Stimulated activated CD4-positive, alpha-beta T cell treated with anti-CD3 and anti-CD28 coated beads, Interleukin-15, amount 100 ng/mL, for 24 hours (primary cell): ENCODE data around the gene MEX3D.

ENCODE experiments used
- DNase-seq: peaks from one replicate; pipeline ENCODE4 v3.0.0-alpha.2; 2020

Gene MEX3D

DNA sequence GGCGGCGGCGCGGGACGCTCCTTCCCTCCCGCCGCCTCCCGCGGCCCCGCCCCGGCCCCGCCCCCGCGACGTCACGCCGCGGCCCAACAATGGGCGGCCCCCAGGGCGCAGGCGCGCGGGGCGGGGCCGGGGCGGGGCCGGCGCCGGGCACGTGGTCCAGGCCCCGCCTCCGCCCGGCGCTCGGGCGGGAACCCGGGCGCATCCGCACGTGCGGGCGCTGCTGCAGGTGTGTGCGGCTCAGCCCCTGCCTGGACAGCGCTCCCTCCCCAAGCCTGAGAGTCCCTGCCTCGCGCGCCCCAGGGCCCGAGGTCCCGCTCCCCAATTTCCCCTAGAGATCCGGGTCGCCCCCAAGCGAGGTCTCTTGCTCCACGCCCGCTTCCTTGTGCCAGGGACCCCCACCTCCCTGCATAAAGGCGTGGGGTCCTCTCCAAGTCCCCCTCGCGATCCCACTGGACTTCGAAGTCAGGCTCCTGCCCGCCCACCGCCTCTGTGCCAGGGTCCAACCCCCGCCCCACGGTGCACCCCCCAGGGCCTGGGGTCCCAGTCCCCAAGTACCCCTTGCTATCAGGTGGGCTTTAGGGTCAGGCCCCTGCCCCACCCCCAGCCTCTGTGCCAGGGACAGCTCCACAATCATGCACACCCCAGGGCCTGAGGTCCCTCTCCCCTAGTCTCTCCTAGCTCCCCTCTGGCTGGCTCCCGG is at the start of gene MEX3D:
Gene MEX3D (minus strand): TSS at position 6 of the 700 bp plus-strand sequence. CDS start 267 bp downstream, outside the sequence.
- peak; percentile 85 for DNase-seq

DNA sequence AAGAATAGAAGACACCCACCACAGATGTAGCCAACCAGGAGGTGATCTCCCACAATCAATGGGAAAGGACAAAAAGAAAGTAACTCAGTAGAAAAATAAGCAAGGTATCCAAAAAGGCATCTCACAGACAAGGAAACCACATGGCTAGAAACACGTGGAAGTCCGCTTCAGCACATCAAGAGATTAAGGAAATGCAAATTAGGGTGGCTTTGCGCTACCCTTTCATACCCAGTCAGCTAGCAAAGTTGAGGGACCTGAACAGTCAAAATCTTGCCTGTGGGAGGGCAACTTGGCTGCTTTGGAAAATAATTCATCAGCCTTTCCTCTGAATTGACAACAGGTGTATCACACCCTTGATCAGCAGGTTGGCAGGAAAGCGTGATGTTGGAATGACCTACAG is 48.8 kb upstream of the MEX3D start:
- DNase-seq, result peak; percentile 36

GRCh38 chr19:1616396-1616795 is 48.3 kb upstream of the MEX3D start:
- no peak for DNase-seq

- DNase-seq, result no peak
Observed at GRCh38 chr19:1615156-1615765, 47.1 kb upstream of the MEX3D start.

DNA sequence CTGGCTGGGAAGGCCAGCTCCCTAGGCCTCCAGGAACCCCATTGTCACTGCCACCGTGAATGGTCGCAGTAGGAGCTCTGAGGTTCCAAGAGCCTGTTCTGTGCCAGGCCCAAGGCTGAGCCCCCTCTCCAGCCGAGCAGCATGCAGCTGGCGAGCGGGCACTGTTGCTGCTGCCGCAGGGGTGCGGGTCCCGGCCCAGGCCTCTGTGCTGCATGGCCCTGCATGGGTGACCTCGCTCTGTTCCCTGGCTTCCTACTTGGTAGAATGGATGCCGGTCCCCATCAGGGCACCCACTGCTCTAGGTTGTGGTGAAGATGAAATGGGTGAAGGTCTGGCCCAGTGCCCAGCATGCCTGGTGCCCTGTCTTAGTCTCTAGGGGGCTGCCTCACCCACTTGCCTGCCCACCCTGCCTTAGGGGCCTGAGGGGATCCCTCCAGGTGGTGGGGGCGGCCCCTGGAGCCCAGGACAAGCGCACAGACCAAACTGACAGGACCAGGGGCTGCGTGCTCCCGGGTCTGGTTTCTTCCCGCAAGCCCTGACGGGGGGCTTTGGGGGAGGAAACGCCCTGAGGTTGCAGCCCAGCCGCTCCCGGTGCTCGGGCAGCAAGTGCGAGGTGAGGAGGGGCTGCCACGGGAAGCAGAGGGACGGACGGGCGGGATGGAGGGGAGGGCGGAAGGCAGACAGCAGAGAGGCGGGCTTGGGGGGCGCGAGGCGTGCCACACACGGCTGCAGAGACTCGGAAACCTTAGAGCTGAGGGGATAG is 45.9 kb upstream of the MEX3D start:
- no peak for DNase-seq

GRCh38 chr19:1613146-1613545 is 45.0 kb upstream of the MEX3D start:
- DNase-seq, result no peak

DNA sequence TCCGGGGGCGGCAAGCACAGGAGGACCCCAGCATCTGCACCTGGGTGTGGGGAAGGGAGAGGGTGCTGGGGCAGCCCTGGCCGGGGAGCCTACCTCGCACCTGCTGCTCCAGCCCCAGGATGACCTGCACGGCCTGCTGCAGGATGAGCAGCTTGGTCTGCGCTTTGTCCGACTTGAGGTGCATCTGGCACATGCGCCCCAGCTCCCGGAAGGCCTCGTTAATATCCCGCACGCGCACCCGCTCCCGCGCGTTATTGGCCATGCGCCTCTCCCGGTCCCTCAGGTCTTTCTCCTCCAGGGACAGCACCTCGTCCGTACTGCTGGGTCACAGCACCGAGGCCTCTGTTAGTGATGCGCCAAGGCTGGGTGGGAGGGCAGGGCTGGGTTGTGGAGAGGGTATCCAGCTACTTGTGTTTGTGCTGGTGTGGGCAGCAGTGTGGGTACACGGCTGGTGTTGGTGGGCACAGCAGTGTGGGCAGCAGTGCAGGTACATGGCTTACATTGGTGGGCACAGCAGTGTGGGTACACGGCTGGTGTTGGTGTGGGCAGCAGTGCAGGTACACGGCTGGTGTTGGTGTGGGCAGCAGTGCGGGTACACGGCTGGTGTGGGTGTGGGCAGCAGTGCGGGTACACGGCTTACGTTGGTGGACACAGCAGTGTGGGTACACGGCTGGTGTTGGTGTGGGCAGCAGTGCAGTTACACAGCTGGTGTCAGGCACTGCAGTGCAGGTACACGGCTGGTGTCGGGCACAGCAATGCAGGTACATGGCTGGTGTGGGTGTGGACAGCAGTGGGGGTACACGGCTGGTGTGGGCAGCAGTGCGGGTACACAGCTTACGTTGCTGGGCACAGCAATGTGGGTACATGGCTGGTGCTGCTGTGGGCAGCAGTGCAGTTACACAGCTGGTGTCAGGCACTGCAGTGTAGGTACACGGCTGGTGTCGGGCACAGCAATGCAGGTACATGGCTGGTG is 44.3 kb upstream of the MEX3D start:
- no peak for DNase-seq

DNA sequence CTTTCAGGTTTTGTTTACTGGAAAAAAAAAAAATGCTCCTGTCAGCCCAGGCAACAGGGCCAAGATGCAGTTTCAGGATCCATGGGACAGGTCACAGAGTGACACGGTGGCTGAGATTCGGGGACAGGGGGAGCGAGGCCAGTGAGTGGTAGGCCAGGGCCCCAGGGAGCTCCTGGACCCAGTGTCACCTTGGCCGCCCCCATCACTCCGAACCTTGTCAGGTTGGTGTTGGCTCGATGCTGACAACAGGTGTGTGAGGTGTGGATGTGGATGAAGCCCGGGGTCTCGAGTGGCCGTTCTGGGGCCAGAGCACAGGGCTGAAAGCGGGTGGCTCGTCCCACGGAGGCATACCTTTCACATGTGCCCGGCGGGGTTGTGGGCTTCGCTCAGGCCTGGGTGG is 43.2 kb upstream of the MEX3D start:
- no peak for DNase-seq

DNA sequence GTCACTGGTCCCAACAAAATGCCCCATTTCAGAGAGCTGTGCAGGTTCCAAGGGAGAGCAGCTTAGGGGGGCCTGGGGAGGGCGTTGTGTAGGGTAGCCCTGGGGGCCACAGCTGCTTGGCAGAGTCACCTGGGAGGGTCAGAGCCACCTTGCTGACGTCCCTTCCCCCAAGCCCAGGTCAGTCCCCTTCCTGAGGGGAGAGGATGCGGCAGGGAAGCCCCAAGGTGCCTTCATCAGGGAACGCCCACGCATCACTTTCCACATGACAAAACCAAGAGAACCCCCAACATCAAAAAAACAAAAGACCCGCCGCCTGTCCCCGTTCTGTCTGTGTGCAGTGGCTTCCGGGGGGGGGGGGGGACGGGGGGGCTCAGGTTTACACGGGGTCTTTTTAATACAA is 42.5 kb upstream of the MEX3D start:
- no peak for DNase-seq

GRCh38 chr19:1609680-1610474 is 41.8 kb upstream of the MEX3D start:
- DNase-seq, result no peak

- DNase-seq, result no peak
Observed at GRCh38 chr19:1609103-1609396, 40.9 kb upstream of the MEX3D start.

DNA sequence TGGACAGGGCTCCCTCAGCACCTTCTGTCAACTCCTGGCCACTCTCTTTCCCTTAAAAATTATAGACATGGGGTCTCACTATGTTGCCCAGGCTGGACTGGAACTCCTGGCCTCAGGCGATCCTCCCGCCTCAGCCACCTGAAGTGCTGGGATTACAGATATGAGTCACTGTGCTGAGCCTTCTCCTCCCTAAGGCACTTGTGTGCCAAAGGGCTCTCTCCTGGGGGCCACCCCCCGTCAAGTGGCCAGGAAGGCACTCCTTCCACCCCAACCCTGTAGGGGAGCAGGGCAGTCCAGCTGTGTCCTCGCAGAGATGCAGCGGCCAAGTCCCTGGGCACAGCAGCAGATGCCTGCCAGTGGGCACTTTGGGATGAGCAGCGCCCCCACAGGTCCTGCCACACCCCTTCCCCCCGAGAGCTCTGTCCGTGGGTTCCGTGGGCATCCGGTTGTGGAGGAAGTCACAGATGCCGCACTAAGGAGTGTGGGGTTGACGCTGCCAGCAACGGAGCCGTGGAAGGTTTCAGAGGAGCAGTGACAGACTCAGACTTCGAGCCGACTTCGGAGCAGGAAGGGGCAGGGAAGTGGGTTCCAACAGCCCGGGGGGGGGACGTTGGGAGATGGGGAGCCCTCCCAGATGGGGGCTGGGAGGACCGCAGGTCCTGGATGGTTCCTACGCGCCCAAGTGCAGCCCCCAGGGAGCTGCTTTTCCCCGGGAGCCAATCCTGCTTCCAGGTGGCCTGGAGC is 40.4 kb upstream of the MEX3D start:
- peak; percentile 32 for DNase-seq

DNA sequence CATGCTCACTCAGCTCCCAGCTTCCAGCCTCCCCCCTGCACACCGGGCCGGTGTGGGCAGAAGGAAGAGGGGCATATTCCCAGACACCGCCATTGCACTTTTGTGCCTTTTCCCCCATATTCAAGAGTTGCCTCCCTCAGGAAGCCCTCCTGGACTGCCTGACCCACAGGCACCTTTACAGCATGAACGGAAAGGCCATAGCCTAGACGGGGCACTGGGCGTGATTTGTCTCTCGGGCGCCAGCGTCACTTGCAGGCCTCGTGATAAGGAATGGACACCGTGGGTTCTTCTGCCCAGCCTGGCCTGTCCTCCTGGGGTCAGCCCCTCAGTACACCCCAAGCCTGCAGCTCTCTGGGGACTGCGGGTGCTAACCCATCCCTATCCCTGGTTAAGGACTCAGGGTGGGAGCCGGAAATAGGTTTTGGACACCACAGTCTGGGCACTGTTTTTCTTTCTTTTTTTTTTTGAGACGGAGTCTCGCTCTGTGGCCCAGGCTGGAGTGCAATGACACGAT is 38.1 kb upstream of the MEX3D start:
- DNase-seq, result no peak

DNA sequence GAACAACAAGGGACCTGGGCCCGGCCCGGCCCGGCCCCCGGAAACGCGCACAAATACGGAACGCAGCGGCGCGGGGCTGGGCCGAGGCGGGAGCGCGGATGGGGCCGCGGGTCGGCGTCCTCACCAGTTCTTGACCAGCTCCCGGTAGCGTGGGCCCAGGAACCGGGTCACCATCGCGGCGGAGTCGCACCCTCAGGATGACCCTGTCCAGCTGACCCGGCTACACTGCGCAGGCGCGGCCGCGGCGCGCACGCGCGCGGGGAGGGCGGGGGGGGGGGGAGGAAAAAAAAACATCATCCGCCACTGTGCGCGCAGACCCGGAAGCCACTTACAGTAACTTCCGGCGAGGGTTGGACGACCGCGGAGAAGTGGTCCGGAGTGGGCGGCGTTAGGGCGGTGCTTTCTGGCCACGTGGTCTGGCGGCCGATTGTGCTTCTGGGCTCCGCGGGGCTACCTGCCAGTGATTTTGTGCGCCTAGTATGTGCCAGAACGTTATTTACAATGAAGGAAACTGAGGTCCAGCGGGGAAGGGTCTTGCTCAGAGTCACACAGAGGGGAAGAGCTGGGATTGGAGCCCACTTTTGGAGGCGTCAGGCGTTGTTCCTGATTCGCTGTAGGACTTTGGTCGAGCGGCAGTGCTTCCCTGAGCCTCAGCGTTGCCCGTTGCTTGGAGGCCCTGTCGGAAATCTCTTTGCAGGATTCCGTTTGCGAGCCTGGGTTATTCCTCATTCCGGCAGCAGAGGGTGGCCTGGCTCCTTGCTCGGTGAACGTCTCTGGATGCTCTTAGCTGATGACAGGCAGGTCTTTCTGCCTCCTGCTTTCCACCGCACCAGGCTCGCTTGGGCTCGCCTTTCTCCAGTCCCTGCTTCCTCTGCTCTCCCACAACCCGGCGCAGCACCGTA is 37.4 kb upstream of the MEX3D start, which contains the start of gene UQCR11:
Gene UQCR11 (minus strand): TSS at position 227 of the 902 bp plus-strand sequence. CDS start 53 bp downstream, at position 174.
- DNase-seq, result peak; percentile 97

DNA sequence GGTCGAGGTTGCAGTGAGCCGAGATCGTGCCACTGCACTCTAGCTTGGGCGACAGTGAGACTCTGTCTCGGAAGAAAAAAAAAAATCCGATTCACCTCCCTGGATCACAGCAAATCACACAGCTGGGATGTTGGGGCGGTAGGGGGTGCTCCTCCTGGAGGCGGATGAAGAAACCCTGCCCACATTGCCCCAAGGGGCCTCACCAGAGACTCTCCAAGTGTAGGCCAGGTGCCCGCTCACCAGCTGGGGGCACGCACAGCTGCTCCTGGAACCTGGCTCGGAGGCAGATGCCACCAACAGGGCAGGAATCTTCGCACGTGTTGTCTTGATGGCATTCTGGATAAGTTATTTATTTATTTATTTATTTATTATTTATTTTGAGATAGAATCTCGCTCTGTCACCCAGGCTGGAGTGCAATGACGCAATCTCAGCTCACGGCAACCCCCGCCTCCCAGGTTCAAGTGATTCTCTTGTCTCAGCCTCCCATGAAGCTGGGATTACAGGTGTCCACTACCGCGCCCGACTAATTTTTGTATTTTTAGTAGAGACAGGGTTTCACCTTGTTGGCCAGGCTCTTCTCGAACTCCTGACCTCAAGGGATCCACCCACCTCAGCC is 34.1 kb upstream of the MEX3D start:
- DNase-seq, result no peak

GRCh38 chr19:1601613-1602064 is 33.5 kb upstream of the MEX3D start:
- no peak for DNase-seq

DNA sequence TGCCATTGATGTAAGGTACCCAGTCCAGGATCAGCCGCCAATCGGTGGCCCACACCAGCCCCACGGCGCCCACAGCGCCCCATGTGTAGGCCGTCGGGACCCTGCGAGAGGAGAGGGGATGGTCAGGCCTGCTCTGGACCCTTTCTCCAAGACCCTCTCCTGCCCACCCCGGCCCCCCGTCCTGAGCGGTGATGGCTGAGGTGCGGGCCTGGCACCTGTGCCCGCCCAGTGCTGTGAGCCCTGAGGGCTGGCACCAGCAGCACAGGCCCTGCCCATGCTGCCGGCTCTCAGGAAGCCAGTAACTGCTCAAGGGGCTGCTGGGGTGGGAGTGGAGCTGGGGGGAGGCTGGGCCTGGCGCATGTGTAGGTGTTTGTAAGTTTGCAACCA is 31.3 kb upstream of the MEX3D start:
- no peak for DNase-seq

GRCh38 chr19:1598777-1599459 is 30.8 kb upstream of the MEX3D start:
- DNase-seq, result no peak

- DNase-seq, result no peak
Observed at GRCh38 chr19:1593501-1593772, 25.3 kb upstream of the MEX3D start.
